Nephron (organoid): ENCODE results near the gene CYP3A7.
"Not testable (repeated sequence)": the region's sequence is repeated elsewhere in the genome, so short reads cannot be mapped to it uniquely, and the experiment has no call there.

Experiments
- H3K27ac Mint-ChIP-seq, 3 experiments: 2 replicates each; pipeline ENCODE4 v1.8.0; 2020; ENCODE audit warnings: mixed read lengths in 3 of 3, mild to moderate bottlenecking in 2 of 3, moderate library complexity in 1 of 3
- H3K27me3 Mint-ChIP-seq: 2 replicates; pipeline ENCODE4 v1.8.0; 2021; ENCODE audit warnings: low read depth, mild to moderate bottlenecking, moderate library complexity, mixed read lengths
- H3K36me3 Mint-ChIP-seq: 2 replicates; pipeline ENCODE4 v1.8.0; 2020; ENCODE audit warnings: low read depth, mixed read lengths
- H3K4me1 Mint-ChIP-seq: 2 replicates; pipeline ENCODE4 v1.8.0; 2020; ENCODE audit warnings: mixed read lengths
- H3K4me3 Mint-ChIP-seq, 3 experiments: 2 replicates each; pipeline ENCODE4 v1.8.0; 2020; ENCODE audit warnings: mild to moderate bottlenecking in 3 of 3, mixed read lengths in 3 of 3, moderate library complexity in 2 of 3
- H3K9me3 Mint-ChIP-seq: 2 replicates; pipeline ENCODE4 v1.8.0; 2020; ENCODE audit warnings: mixed read lengths
- TF ChIP-seq, protein P1 (sequence below), 3 experiments: fragments of 200-600 bp; sonication (generic); IDR thresholded peaks; one replicate each; pipeline ENCODE4 v1.5.0; 2021; ENCODE audit warnings: antibody characterized with exemption in 3 of 3; ENCODE audit not compliant: unreplicated experiment in 3 of 3

Gene CYP3A7

DNA sequence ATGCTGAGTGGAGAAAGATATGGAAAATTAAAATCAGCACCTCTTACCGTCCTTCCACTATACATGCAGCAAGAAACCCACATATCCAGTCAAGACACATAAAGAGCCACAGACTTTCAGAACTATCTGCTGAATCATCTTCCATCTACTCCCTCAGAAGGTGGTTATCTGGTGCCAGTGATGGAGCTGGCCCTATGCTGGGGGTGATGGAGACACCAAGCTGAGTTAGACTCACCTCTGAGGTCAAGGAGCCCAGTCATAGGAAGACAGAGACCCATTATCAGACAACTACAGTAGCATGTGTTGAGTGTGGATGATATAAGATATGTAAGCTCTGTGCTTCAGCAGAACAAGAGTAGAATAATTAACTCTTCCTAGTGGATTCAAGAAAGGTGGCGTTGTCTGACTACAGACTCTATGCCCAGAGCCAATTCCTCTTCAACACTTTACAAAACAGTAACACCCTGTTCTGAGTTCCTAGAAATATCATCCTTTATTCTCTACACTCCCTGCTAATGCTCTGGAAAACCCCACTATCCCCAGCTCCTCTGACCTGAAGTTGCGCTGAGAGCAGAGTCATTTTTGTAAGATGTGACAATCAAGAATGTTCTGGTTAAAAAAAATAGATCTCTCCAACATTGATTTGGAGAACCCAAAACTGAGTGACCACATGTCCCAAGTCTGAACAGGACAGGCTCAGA lies 69.5 kb downstream of the CYP3A7 start:
- Mint-ChIP-seq H3K27me3 (no peaks in the 10 kb centered on the region), H3K4me1 (no peaks in the 10 kb centered on the region), H3K36me3 (peaks cover 13% of the 10 kb centered on the region), H3K4me3 (no peak overlapping the region), H3K27ac (no peak overlapping the region), H3K9me3 (peaks cover 2% of the 10 kb centered on the region)
- TF ChIP-seq, protein P1, sequence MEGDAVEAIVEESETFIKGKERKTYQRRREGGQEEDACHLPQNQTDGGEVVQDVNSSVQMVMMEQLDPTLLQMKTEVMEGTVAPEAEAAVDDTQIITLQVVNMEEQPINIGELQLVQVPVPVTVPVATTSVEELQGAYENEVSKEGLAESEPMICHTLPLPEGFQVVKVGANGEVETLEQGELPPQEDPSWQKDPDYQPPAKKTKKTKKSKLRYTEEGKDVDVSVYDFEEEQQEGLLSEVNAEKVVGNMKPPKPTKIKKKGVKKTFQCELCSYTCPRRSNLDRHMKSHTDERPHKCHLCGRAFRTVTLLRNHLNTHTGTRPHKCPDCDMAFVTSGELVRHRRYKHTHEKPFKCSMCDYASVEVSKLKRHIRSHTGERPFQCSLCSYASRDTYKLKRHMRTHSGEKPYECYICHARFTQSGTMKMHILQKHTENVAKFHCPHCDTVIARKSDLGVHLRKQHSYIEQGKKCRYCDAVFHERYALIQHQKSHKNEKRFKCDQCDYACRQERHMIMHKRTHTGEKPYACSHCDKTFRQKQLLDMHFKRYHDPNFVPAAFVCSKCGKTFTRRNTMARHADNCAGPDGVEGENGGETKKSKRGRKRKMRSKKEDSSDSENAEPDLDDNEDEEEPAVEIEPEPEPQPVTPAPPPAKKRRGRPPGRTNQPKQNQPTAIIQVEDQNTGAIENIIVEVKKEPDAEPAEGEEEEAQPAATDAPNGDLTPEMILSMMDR (IDR thresholded peaks at IDR 0.05; ENCODE audit: unreplicated experiment in 3 of 3) = no peak

DNA sequence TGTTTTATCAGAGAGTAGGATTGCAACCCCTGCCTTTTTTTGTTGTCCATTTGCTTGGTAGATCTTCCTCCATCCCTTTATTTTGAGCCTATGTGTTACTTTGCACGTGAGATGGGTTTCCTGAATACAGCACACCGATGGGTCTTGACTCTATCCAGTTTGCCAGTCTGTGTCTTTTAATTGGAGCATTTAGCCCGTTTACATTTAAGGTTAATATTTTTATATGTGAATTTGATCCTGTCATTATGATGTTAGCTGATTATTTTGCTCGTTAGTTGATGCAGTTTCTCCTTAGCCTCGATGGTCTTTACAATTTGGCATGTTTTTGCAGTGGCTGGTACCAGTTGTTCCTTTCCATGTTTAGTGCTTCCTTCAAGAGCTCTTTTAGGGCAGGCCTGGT lies 77.1 kb downstream of the CYP3A7 start:
- H3K27ac Mint-ChIP-seq, H3K4me3 Mint-ChIP-seq: not testable (repeated sequence)

More for the DNA sequence above, 77.1 kb downstream of the CYP3A7 start:
- H3K9me3 Mint-ChIP-seq = peaks cover 34% of the 10 kb centered on the region
- peaks cover 41% of the 10 kb centered on the region for H3K36me3 Mint-ChIP-seq
- not testable (repeated sequence) for H3K4me1 Mint-ChIP-seq, H3K27me3 Mint-ChIP-seq
